ENCODE results near the gene OTUD5.
A peak's percentile ranks its signal among the peaks of the same experiment; 100 is the strongest.

OTUD5 gene

DNA sequence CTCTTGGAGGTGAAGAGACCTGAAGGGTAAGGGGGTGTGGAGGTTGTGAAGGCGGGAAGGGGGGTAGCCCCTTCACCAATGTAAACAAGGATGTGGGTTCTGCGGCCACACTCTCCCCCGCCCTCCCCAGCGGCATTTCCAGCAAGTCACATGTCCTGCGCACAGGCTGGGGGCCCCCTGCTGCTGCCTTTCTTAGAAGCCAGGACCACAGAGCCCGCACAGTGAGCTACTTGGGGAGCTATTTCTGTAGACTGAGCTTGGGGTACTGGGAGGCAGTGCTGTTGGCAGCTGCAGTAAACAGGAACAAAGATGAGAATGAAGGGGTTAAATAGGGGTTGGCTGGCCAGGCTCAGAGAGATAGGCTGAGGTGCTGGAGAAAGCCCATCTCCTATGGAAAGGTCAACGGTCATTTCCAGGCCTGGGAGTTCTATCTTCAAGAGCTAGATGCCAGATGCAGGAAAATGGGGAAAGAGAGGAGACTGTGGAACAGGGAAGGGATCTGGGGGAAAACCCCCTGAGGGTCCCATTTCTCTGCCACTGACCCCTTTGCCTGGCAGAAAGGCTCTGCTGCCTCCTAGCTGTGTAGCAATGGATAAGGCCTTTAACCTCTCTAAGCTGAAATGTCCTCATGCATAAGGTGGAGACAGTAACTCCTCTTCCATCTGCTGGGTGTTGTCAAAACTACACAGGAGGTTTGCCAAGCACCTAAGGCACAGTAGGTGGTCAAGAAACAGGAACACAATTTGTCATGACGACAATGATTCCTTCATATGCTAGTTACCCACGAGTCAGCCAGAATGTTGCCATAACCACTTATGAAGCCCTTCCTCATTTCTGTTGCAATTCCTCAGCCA is 20.1 kb downstream of the OTUD5 start:
- peak; percentile 73 for DNase-seq

DNA sequence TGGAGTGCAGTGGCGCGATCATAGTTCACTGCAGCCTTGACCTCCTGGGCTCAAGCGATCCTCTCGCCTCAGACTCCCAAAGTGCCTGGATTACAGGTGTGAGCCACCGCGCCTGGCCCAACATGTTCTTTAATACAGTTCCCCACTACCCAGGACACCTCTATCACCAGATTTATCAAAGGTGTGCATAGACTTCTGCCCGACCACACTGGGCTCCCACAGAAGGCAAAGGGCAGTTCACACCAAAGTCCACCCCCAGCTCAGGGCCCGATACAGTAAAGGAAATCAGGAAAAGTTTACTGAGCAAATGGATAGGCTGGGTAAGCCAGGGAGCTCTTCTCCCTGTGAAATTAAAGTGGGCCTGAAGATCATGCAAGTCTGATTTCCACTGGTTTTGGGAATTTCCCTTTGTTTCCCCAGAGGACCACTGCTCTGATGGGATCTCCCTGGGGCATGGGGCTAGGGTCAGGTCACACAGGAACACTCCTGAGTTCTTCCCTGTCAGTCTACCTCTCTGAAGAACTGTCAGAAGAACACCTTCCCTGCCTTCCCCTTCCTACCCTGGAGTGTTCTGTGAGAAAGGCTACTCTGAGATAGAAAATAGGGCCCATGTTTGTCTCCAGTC is 20.9 kb downstream of the OTUD5 start:
- no peak for DNase-seq

DNA sequence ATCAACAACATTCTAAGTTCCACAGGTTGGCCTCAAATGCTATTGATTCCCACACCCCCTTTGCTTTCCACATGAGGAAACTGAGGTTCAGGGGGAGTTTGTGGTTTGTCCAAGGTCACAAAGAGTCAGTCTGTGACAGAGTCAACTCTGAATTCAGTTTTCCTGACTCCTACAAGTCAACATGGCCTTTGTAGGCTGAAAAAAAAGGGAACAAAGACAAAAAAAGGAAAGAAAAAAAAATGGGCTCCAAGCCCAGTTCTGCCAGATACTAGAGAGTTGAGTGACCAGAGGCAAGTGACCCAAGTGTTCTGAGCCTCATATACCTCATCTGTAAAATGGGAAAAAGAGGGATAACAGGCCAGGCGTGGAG is 22.1 kb downstream of the OTUD5 start:
- DNase-seq, result no peak

DNA sequence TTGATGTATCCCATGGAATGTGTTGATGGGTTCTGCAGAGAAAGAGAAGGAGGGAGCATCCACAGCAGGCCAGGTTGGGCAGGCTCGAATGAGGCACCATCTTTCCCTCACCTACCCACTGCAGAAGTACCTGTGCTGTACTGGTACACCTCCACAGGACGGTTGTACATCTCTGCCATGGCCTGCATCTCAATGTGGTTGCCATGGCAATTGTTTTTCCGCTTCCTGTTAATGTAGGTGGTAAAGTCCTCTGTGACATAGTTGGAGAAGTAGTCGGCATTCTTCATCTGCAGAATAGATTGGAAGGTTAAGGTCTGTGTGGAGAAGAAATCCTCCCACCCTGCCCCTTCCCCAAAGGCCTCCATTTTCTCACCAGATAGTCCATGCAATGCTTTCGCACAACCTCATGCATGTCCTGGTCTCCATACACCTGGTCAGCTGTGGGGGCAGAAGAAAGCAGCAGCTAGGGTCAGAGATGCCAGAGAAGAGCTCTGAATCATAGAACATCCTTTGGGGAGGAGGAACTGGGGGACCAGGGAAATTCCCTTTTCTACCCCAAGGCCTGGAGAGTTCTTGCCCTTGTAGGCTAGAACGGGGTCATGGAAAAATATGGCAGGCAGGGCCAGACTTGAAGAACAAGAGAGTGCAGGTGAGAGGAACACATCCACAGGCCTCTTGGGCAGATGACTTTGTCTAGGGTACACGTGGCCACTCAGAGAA is 22.7 kb downstream of the OTUD5 start:
- DNase-seq, result no peak

DNA sequence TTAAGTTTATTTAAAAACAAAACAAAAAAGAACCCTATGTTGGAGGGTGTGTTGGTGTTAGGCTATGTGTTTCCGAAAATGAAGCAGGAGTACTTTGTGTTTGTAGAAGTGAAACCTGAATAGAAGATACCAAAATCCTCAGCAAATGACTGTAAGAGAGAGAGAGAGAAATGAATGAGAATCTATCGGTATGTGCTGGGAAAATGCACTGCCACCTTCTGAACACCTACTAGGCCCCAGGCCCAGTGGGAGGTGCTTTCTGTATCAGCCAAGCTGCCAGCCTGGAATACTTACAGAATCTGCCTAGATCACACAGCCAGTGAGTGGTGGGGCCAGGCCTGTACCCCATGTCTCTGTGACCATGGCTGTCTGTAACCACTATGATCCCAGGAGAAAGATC is 23.6 kb downstream of the OTUD5 start:
- DNase-seq, result no peak

DNA sequence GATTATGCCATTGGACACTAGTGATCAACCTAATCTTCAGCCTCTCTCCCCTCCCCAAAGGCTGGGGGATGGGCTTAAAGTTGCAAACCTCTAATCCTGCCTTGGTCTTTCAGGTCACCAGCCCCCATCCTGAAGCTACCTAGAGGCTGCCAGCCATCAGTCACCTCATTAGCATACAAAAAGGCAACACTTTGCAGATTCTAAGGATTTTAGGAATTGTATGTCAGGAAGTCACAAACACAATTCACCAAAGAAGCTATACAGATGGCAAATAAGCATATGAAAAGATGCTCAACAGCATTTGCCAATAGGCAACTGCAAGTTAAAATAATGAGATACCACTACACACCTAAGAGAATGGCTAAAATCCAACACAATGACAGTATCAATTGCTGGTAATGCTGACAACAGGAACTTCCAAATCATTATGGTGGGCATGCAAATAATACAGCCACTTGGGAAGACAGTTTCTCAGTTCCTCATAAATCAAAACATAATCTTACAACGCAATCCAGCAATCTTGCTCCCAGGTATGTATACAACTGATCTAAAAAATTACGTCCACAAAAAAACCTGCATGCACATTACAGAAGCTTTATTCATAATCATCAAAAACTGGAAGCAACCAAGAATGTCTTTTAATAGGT is 29.5 kb downstream of the OTUD5 start:
- DNase-seq, result no peak

DNA sequence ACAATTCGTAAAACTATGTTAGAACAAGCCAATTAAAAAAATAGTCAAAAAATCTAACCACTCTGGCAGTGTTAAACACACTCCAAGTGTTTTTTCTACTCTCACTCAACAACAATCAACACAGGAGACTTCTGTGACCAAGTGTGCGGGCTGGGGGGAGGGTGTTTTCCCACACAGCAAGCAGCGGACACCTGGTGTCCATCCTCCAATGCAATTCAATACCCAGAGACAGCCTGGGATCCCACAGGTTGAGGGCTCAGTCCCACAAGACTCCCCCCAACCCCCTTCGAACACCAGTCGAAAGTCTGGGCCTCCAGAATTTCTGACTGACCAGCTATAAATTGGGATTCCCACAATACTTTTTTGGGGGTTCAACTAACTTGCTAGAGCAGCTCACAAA is 30.3 kb downstream of the OTUD5 start:
- no peak for DNase-seq

DNA sequence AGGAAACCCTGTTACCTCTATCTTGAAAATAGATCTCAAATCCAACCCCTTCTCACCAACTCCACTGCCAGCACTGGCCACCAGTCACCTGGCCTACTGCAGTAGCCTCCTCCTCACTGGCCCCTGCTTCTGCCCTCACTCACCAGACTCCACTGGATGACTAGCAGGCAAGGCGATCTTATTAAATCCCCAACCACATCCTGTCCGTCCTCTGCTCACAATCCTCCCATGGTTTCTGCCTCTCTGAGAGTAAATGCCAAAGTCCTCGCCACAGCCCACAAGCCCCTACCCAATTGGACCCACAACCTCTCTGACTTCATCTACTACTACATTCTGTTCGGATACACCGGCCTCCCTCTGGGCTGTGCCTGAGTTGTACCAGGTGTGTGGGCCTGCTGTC is 33.1 kb downstream of the OTUD5 start:
- DNase-seq, result no peak

DNA sequence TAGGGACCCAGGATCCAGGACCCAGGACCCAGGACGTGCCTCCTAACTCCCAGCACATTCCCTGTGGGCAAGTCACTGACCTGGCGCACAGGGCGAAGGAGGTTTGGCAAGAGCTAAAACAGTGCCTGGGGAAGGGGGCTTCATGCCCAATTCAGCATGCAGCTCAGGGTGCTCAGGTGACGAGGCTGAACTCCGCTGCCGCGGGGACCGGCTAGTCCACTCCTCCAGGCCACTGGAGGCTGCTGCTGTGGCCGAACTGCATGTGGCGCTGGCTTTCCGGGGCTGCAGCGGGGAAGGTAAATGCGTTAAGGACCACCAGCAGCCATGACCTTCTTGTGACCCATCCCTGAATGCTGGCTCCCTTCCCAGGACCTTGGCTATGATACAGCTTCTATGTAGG is 33.6 kb downstream of the OTUD5 start:
- DNase-seq, result no peak

DNA sequence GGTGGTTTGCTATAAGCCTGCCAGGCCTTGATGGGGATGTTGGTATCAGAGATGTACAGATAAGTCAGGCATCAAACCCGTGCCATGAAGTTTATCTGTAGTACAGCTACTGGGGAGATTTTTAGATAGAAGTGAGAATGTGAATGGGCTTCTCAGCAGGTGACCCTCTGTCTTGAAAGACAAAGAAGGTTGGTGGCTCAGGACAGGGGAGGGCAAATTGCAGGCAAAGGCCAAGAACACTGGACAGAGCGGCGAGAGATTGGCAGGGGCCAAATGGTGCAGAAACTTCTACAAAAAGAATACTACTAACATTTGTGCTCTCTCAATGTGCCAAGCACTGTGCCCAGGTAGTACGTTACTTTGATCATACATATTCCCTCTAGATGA is 36.7 kb downstream of the OTUD5 start:
- DNase-seq, result no peak

DNA sequence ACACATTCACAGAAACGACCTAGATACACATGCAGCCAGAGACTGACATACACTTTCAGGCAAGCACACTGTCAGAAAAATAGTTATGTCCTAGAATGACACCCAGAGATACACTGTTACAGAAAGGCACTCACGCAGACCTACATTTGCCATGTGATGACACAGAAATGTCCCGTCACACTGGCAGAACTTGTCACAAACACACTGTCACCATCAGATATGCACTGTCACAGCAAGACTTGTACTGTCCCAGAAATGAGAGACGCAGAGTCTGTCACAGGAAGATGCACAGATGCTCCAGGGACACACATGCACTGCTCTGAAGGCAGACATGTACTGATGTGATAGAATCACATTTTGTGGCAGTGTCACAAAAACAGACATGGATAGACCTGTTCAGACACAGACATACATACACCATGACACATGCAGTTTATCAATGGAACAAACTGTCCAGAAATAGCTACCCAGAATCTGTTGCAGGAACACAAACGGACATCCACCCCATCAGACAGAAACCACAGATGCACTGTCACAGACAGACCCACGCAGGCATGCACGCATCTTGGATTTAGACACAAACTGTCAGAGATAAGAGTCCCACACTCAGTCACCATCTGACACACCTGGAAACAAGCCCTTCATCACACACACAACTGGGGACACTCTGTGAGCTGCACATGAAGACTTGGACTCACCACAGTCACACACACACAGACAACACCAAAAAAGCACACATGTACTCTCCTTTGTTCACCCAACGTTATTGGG is 37.3 kb downstream of the OTUD5 start:
- DNase-seq, result no peak

DNA sequence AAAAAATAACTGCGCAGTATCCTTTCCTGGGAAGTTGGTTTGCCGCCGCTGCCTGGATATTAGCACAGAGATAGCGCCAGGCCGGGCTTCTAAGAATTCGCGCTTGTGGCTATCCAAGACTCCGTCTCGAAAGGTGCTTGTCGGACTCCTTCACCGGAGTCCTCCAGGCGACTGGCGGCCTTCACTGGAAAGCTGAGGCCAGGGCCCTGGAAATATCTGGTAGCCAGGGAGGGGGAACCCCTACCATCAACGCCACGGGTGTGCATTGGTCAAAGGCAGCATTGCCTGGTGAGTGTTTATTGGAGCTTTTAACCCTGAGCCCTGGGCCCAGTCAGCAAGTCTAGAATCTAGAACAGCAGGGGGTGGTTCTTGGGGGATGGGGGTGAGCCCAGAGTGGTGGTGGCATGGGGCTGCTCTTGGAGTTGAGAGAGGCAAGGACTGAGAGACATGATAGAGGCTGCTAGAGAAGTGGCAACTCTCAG is 38.0 kb downstream of the OTUD5 start:
- DNase-seq, result no peak

DNA sequence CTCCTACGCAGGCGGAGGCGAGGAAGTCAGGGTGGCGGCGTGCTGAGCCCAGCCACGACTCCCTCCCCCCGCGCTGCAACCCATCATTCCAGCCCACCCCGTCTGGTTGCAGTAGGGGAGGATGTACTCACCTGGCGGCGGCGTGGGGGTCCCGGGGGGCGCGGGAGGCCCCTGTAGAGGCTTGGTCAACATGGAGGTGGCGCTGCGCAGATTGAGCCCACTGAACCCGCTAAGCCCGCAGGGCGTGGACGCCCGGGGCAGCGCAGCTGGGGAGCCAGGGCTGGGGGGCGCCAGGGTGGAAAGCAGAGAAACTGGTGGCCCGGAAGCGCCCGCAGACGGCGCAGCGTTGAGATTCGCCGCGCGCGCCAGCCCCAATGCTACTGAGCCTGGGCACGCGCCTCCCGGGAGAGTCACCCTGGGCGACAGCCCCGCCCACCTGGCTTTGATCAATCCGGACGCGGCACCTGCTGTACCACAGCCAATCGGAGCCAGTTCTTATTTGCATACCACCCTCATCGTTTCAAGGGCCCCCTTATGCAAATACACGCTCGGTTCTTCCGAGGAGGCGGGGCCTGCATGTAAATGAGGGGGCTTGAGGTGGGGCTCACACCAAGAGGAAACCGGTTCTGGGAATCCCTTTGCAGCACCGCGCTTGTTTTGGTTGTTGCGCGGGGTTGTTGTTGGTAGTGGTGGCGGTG is 38.6 kb downstream of the OTUD5 start, which contains the start of gene PIM2:
Gene PIM2, minus strand, starts transcription at position 382 of the 698 bp plus-strand sequence. Its CDS starts 190 bp downstream, at position 192.
- DNase-seq, result peak; percentile 88

DNA sequence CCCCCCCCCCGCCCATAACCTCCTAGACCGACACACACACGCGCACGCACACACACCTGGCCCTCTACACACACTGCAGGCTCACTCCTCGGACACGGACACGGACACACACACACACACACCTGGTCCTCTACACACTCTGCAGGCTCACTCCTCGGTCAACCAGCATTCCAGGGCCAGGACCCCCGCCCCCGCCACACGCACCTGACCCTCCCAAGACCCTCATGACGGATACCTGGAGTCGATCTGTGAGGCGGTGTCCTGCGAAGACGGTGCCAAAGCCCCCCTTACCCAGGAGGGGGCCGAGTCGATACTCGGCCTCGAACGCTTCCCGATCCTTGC is 39.1 kb downstream of the OTUD5 start:
- DNase-seq, result no peak

DNA sequence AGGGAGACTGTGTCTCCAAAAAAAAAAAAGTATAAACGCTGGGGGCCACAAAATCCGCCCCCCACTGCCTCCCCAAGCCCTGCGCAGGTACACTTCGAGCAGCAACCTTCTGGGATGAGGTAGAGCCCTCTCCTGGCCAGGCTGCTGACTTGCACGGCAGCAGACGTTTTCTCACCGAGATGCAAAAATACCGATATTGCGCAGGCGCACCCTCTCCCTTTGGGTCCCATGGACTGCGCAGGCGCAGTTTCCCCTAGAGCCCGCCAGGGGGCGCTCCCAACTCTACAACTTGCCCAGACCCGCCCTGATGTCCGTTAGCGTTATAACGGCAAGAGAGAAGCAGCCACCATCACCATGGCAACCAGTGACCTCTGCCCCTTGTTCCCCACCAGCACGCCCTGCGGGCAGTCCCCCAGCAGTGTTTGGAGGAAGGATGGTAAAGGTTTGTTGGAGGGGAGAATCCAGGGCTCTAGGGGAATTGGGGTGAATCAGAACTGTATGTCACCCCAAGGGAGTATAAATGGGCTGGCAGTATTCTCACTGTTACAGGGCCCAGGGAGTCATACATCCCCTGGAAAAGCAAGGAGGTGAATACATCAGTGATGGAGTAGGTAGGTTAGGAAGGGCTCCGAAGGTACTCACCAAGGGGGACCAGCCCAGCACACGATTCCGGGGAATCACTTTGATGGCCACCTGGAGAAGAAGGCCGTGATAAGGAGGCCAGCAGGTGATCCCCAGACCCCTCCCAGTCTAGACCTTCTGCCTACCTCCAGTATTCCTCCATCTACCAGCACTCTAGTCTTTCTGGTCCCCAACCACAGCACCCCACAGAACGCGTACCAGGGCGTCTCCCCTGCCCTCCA is 40.0 kb downstream of the OTUD5 start:
- peak; percentile 83 for DNase-seq

DNA sequence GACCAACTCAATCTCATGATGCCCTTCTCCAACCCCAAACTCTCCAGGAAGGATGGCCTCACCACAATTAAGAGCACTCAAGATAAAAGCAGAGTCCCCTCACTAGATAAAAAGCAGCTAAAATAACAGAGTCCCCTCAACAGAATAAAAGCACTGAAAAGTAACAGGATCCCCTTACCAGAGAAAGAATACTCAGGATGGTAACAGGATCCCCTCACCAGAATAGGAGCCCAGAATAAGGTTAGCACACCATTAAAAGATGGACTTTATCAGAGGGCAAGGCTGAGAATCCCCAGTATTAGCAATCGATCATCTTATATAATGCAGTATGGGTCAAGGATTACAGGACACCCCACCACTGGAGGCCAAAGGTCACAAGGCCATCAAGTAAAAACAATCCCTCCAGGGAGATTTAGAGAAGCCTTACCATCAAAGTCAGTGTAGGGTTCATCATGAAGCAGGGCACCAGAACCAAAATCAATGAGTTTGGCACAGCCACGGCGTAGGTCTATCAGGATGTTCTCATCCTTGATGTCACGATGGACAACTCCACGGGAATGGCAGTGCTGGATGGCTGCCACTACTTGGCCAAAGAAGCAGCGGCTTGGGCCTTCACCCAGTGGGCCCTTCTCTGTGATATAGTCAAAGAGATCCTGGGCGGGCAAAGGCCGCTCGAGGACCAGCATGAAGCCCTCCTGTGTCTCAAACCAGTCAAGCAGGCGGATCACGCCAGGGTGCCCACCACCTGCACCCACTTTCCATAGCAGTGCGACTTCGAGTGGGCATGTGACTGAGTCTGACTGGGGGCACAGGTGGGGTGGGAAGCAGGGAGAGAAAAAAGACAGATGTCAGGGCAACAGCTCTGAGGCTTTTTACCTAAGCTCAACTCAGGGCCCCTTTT is 42.6 kb downstream of the OTUD5 start:
- DNase-seq, result no peak

DNA sequence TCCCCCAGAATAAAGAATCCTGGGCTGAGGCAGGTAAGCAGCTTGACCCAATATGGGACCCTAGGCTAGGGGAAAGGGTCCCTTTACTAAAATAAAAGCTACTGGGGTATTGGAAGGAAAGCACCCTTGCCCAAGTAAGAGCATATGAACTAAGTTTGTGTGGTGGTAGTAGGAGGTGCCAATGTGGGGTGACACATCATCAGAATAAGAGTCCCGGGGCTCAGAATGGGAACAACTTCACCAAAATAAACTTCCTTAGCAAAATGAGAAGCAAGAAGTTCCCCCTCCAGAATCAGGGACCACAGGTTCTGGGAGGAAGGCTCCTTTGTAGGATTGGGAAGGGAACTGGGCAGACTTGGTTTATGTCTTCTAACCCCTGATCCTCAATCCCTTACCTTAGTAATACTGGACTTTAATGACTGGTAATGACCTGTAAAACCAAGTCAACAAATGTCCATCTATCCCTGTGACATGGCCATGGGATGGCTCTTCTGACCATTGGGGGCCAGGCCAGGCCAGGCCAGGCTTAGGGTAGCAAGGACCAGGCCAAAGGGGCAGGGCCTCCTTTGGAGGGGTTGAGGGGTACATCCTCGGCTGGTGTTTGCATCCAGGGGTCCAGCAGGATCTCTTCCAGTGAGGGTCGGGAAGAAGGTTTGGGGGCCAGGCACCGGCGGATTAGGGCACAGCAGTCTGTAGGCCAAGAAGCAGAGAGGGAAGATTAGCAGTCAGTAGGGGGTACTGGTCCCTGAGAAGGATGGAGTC is 43.6 kb downstream of the OTUD5 start:
- DNase-seq, result no peak

DNA sequence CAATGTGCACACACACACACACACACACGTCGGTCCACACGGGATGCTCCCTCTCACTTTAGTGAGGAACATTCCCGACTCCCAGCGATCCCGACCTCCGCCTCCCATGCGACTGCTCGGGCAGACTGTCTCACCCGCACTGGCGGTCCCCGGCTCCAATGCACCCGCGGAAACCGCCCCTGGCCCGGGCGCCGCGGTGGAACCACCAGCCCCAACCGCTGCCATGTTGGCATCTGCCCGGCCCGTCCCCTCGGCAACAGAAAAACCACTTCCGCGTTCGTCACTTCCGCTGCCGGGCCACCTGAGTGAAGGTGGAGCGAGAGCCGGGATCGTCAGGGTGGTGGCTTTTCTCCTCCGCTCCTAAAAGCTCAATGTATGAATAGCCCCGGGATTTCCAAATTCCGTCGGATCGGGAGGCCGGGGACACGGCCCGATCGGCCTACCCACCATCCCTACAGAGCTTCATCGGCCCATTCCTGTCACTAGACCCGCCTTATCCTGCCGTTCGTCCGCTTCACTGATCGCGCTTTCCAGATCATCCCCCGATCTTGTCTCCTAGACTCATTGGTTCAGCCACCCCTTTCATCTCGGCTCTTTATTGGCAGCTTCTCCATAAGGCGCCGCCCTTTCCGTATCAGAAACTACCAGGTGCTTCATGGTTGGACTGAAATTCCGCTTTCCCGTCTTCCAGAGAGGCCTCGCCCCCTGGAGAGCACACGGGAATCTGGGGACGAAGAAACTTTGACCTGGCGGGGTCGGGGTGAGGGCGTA is 45.8 kb downstream of the OTUD5 start, which contains the start of gene SLC35A2:
Gene SLC35A2, minus strand, starts transcription at position 235 of the 771 bp plus-strand sequence. Its CDS starts 10 bp downstream, at position 225.
- DNase-seq, result peak; percentile 82

Data from activated CD4-positive, alpha-beta T cell treated with anti-CD3 and anti-CD28 coated beads for 1 hour (primary cell).